ENCODE data around the gene TMEM82.

Gene TMEM82

DNA sequence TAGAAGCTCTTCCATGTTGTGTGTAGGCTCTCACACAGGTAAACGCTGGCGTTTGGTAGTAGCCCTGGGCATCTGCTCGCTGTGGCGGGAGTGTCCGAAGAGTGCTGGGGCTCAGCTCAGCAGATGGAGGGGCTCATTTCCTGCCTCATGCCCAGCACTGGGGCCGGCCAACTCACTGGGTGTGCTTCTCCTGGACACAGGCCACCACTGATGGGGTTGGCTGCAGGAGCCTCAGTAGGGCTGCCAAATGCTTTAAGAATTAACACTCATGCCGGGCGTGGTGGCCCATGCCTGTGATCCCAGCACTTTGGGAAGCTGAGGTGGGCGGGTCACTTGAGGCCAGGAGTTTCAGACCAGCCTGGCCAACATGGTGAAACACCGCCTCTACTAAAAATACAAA is 44.3 kb downstream of the TMEM82 start:
- DNase-seq (ENCODE audit: low read depth), result no peak

DNA sequence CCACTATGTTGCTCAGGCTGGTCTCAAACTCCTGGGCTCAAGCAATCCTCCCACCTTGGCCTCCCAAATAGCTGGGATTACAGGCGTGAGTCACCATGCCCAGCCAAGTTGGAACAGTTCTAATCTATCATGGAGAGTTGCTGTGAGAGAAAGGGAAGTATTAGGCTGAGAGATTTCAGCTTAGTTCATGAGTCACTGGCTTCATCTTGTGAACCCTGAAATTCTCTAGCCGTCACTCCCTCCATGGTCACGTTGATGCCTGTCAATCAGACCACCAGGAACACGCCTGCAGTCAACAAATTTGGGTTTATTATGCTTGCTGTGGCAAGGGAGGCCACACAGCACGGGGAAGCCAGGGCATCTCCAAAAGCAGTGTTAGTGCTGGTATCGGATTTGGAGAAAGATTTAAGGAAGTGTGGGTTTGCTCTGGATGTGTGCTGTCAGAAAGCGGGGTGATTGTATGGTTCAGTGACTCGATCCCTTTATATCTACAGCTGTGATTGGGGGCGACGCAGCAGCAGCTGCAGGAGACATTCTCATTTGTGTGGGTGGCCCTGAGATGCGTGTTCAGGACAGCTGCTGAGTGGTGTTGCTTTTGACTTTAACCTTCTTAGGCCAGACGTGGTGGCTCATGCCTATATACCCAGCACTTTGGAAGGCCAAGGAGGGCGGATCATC is 46.5 kb downstream of the TMEM82 start:
- no peak for DNase-seq (ENCODE audit: low read depth)

DNA sequence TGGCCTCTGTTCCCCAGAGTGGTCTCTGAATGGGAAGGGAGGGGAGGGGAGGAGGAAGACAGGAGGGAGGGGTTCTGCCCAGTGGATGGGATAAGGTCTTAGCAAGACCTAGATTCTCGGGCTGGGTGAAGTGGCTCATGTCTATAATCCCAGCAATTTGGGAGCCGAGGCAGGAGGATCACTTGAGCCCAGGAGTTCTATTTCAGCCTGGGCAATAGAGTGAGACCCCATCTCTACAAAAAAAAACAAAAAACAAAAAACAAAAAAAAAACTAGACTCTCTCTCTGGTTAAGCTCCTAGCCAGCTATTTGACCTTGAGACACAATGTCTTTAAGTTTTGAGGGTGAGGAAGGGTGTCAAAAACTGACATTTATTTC is 53.8 kb downstream of the TMEM82 start:
- no peak for DNase-seq (ENCODE audit: low read depth)
